Measurements from ENCODE around the gene CD2.

Gene CD2

DNA sequence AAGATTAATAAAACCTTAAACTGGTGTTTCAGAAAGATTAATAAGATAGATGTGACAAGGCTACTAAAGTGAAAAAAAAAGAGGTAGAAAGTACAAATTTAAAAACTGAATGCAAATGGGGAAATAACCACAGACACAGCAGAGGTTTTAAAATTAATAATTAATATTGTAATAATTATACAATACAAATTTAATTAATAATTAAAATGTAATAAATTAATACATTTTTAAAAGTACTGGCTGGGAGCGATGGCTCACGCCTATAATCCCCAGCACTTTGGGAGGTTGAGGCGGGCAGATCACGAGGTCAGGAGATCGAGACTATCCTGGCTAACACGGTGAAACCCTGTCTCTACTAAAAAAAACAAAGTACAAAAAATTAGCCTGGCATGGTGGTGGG, 26.8 kb downstream of the CD2 start:
- DNase-seq (ENCODE audit: low read depth), result no peak
- no peak overlapping the region for H3K4me3 ChIP-seq (ENCODE audit: low read depth, low read length)
- TF ChIP-seq, protein P1, sequence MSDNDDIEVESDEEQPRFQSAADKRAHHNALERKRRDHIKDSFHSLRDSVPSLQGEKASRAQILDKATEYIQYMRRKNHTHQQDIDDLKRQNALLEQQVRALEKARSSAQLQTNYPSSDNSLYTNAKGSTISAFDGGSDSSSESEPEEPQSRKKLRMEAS (IDR thresholded peaks at IDR 0.05; ENCODE audit: low read depth, low read length), result no peak
- TF ChIP-seq POLR2A (IDR thresholded peaks at IDR 0.05; ENCODE audit: extremely low read depth, insufficient read length) (no peak), MYC (IDR thresholded peaks at IDR 0.05; ENCODE audit: low read depth, low read length) (no peak)
- TF ChIP-seq, protein P2, sequence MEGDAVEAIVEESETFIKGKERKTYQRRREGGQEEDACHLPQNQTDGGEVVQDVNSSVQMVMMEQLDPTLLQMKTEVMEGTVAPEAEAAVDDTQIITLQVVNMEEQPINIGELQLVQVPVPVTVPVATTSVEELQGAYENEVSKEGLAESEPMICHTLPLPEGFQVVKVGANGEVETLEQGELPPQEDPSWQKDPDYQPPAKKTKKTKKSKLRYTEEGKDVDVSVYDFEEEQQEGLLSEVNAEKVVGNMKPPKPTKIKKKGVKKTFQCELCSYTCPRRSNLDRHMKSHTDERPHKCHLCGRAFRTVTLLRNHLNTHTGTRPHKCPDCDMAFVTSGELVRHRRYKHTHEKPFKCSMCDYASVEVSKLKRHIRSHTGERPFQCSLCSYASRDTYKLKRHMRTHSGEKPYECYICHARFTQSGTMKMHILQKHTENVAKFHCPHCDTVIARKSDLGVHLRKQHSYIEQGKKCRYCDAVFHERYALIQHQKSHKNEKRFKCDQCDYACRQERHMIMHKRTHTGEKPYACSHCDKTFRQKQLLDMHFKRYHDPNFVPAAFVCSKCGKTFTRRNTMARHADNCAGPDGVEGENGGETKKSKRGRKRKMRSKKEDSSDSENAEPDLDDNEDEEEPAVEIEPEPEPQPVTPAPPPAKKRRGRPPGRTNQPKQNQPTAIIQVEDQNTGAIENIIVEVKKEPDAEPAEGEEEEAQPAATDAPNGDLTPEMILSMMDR (IDR thresholded peaks at IDR 0.05; ENCODE audit: low read depth, low read length), result no peak

DNA sequence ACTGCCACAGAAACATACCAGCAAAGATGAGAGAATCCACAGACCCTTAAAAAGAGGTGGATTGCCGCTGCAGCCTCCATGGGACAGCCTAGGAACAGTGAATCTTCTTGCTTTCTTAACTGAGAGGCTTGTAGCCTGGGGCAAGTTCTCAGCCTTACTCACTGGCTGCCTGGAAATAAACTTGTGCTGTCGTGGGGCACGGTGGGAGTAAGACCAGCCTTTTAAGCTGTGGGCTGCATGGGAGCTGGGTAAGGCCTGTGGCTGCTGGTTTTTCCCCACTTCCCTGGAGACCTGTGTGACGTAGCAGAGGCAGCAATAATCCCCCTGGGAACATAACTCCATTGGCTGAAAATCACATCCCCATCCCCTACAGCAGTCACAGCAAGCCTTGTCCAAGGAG, 30.8 kb downstream of the CD2 start:
- peak; percentile 81 for DNase-seq (ENCODE audit: low read depth)
- H3K4me3 ChIP-seq (ENCODE audit: low read depth, low read length), result no peak overlapping the region
- no peak for TF ChIP-seq POLR2A (IDR thresholded peaks at IDR 0.05; ENCODE audit: extremely low read depth, insufficient read length)
- no peak for TF ChIP-seq MYC (IDR thresholded peaks at IDR 0.05; ENCODE audit: low read depth, low read length)
- TF ChIP-seq, protein P2 (IDR thresholded peaks at IDR 0.05; ENCODE audit: low read depth, low read length), result no peak
- TF ChIP-seq, protein P1 (IDR thresholded peaks at IDR 0.05; ENCODE audit: low read depth, low read length), result no peak

DNA sequence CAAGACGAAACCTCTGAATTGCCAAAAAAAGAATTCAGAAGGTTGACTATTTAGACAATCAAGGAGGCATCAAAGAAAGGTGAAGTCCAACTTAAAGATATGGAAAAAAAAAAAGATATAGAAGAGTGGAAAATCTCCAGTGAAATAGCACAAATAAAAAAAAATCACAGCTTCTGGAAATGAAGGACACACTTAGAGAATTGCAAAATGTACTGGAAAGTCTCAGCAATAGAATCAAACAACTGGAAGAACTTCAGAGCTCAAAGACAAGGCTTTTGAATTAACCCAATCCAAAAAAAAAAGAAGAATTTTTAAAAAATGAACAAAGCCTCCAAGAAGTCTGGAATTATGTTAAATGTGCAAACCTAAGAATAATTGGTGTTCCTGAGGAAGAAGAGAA, 31.8 kb downstream of the CD2 start:
- no peak overlapping the region for H3K4me3 ChIP-seq (ENCODE audit: low read depth, low read length)
- TF ChIP-seq MYC (IDR thresholded peaks at IDR 0.05; ENCODE audit: low read depth, low read length), result no peak
- TF ChIP-seq, protein P1 (IDR thresholded peaks at IDR 0.05; ENCODE audit: low read depth, low read length), result no peak
- TF ChIP-seq, protein P2 (IDR thresholded peaks at IDR 0.05; ENCODE audit: low read depth, low read length), result no peak
- no peak for TF ChIP-seq POLR2A (IDR thresholded peaks at IDR 0.05; ENCODE audit: extremely low read depth, insufficient read length)
- DNase-seq (ENCODE audit: low read depth), result no peak

DNA sequence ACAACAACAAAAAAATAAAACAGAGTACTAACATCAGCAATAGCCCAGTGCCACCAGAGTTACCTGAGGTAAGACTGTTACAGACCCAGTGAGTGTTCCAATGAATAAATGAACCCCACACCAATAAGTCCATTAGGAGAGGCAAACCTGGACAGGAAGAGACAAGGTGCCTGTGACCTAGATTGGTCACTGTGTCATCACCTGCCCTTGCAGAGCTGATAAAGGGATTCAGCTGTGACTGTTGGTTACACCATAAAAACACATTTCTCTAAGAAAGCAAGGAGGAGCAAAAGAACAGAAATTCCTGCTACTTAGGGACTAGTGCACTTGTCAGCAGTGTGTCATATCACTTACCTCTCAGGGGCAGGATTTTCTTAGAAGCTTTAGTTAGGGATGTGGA, 37.5 kb downstream of the CD2 start:
- no peak for DNase-seq (ENCODE audit: low read depth)
- no peak overlapping the region for H3K4me3 ChIP-seq (ENCODE audit: low read depth, low read length)
- TF ChIP-seq, protein P2 (IDR thresholded peaks at IDR 0.05; ENCODE audit: low read depth, low read length), result no peak
- TF ChIP-seq, protein P1 (IDR thresholded peaks at IDR 0.05; ENCODE audit: low read depth, low read length), result no peak

DNA sequence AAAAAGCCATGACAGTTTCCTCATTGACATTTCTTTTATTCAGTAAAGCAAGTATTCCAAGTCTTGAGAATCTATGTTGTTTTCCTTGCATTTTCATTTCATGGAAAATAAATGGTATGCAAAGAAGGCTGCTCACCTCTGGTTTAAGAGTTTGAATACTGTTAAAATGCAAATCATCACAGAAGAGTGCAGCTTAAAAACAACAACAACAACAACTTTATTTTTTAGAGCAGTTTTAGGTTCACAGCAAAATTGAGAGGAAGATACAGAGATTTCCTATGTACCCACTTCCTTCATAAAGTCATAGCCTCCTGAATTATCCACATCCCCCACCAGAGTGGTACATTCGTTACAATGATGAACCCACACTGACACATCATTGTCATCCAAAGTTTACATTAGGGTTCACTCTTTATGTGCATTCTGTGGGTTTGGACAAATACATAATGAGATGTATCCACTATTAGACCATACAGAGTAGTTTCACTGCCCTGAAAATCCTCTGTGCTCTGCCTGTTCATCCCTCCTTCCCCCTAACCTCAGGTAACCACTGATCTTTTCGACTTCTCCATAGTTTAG, 39.2 kb downstream of the CD2 start:
- DNase-seq (ENCODE audit: low read depth), result no peak
- no peak overlapping the region for H3K4me3 ChIP-seq (ENCODE audit: low read depth, low read length)
- TF ChIP-seq MYC (IDR thresholded peaks at IDR 0.05; ENCODE audit: low read depth, low read length) (no peak), POLR2A (IDR thresholded peaks at IDR 0.05; ENCODE audit: extremely low read depth, insufficient read length) (no peak)
- TF ChIP-seq, protein P2 (IDR thresholded peaks at IDR 0.05; ENCODE audit: low read depth, low read length), result no peak
- TF ChIP-seq, protein P1 (IDR thresholded peaks at IDR 0.05; ENCODE audit: low read depth, low read length), result no peak

Data from NB4 (cell line).